HG02623 (cell line): ENCODE measurements around the gene UFSP2.
"Not testable (repeated sequence)": the region's sequence is repeated elsewhere in the genome, so short reads cannot be mapped to it uniquely, and the experiment has no call there.

ENCODE experiments used
- ATAC-seq: cut with Tn5 transposase; IDR thresholded peaks from one replicate; pipeline ENCODE4 v1.9.1; 2021; ENCODE audit warnings: moderate library complexity; ENCODE audit not compliant: unreplicated experiment

The UFSP2 gene

GRCh38 chr4:185387957-185388356 is 37.8 kb downstream of the UFSP2 start:
- ATAC-seq = no peak

GRCh38 chr4:185384930-185385331 is 40.8 kb downstream of the UFSP2 start:
- no peak for ATAC-seq

GRCh38 chr4:185384061-185384460 is 41.7 kb downstream of the UFSP2 start:
- ATAC-seq = no peak

- ATAC-seq = no peak
Observed at GRCh38 chr4:185383451-185383850, 42.3 kb downstream of the UFSP2 start.

- ATAC-seq = no peak
Observed at GRCh38 chr4:185382754-185383153, 43.0 kb downstream of the UFSP2 start.

- ATAC-seq = no peak
Observed at GRCh38 chr4:185381288-185382196, 44.2 kb downstream of the UFSP2 start.

- ATAC-seq = no peak
Observed at GRCh38 chr4:185380320-185380719, 45.4 kb downstream of the UFSP2 start.

GRCh38 chr4:185379326-185380295 is 46.2 kb downstream of the UFSP2 start:
- ATAC-seq = no peak

GRCh38 chr4:185378264-185378663 is 47.5 kb downstream of the UFSP2 start:
- no peak for ATAC-seq

- ATAC-seq = no peak
Observed at GRCh38 chr4:185374573-185374972, 51.2 kb downstream of the UFSP2 start.

GRCh38 chr4:185374027-185374426 is 51.7 kb downstream of the UFSP2 start:
- no peak for ATAC-seq

- no peak for ATAC-seq
Observed at GRCh38 chr4:185371702-185372101, 54.1 kb downstream of the UFSP2 start.

- no peak for ATAC-seq
Observed at GRCh38 chr4:185370268-185370949, 55.4 kb downstream of the UFSP2 start.

GRCh38 chr4:185369731-185370130 is 56.0 kb downstream of the UFSP2 start:
- ATAC-seq = no peak

GRCh38 chr4:185364886-185365285 is 60.9 kb downstream of the UFSP2 start:
- no peak for ATAC-seq

GRCh38 chr4:185363251-185363650 is 62.5 kb downstream of the UFSP2 start:
- ATAC-seq = no peak

- not testable (repeated sequence) for ATAC-seq
Observed at GRCh38 chr4:185362570-185362969, 63.2 kb downstream of the UFSP2 start.

- no peak for ATAC-seq
Observed at GRCh38 chr4:185361872-185362271, 63.9 kb downstream of the UFSP2 start.

- no peak for ATAC-seq
Observed at GRCh38 chr4:185359767-185360446, 65.9 kb downstream of the UFSP2 start.

GRCh38 chr4:185358959-185359358 is 66.8 kb downstream of the UFSP2 start:
- ATAC-seq = no peak
